ENCODE data around the gene NSUN3. TPM values are rescaled to one million over a fixed set of nuclear protein-coding genes. Genes with fewer than 3 reads are reported as not detected.

NSUN3 gene
- total and polyA plus RNA-seq, 2 of the 8 experiments (the other 6 are each of a cell fraction or from before 2014, with no cell fraction given): 2.1 to 5.1 TPM

GRCh38 chr3:94130690-94131089, 67.8 kb downstream of the NSUN3 start (continued):
- no peak for TF ChIP-seq CHD7 (IDR thresholded peaks at IDR 0.05; ENCODE audit: insufficient replicate concordance, low read length)
- no peak for TF ChIP-seq TBP (IDR thresholded peaks at IDR 0.05; ENCODE audit: low read depth, low read length)
- TF ChIP-seq MAFK (IDR thresholded peaks at IDR 0.05; ENCODE audit: low read depth, low read length): no peak
- TF ChIP-seq BRCA1 (IDR thresholded peaks at IDR 0.05; ENCODE audit: low read depth, low read length): no peak
